ENCODE data around the gene IL1RAPL1.

DNA sequence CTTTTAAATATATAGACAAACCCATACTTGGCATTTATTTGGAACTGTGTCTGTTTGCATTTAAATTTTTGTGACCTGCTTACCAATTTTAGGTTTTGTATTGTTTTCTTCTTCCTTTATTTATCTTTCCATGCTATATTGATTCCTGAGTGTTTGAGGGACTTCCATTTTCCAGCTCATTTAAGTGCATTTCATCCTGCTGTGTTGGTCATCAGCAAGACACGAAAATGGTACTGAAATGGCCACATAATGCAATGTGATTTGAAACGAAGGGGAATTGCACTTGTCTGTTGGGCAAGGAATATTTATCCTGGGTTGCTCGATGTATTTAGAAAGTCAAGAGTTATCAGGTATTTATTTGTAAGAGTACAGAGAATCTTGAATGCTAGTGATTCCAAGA is 1103.8 kb downstream of the IL1RAPL1 start:
- TF ChIP-seq CTCF (conservative IDR thresholded peaks at IDR 0.05 in 1 of 2, IDR thresholded peaks at IDR 0.05 in 1 of 2; ENCODE audit: low read depth in 1 of 2, low read length in 2 of 2) (no peak), EZH2 (IDR thresholded peaks at IDR 0.05; ENCODE audit: low read length, missing control alignments) (no peak)

Measured in fibroblast of lung (primary cell).